Measurements from ENCODE around the gene ZNF598.

DNA sequence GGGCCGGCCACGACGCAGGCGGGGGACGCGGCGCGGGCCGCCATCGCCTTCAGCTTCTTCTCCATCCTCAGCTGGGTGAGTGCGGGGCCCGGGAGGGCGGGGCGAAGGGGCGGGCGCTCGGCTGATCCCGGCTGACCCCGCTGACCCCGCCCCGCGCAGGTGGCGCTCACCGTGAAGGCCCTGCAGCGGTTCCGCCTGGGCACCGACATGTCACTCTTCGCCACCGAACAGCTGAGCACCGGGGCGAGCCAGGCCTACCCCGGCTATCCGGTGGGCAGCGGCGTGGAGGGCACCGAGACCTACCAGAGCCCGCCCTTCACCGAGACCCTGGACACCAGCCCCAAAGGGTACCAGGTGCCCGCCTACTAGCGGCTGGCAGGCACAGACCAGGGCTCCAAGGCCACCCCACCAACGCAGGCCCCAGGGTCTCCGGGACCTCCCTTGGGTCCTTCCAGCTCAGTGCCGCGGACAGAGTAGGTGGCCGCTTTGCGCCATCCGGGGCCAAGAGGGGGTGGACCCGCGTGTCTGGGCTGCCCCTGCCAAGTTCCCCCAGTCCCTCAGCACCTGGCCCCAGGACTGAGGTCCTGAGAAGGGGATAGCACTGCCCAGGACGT, 16.8 kb downstream of the ZNF598 start:
- TF ChIP-seq CTCF (IDR thresholded peaks at IDR 0.05; ENCODE audit: low read depth, low read length, missing input control) (no peak), RAD21 (IDR thresholded peaks at IDR 0.05) (no peak), MAX (IDR thresholded peaks at IDR 0.05) (no peak), JUND (IDR thresholded peaks at IDR 0.05) (no peak), EGR1 (IDR thresholded peaks at IDR 0.05; ENCODE audit: low read depth in 2 of 2) (no peak), SP1 (IDR thresholded peaks at IDR 0.05) (no peak)
- TF ChIP-seq, protein P1, sequence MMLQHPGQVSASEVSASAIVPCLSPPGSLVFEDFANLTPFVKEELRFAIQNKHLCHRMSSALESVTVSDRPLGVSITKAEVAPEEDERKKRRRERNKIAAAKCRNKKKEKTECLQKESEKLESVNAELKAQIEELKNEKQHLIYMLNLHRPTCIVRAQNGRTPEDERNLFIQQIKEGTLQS (IDR thresholded peaks at IDR 0.05) = no peak
